PC-3 (cell line): ENCODE data around the gene SPRR2B. TPM values are rescaled to one million over a fixed set of nuclear protein-coding genes. Genes with fewer than 3 reads are reported as not detected.

Experiments
- ATAC-seq: fragments of 200-7000 bp; cut with Tn5 transposase; 2 replicates; pipeline ENCODE4 v1.9.1; 2020; ENCODE audit warnings: mild to moderate bottlenecking, moderate library complexity
- BruUV-seq: library from RNA; stranded (reverse); fragments of 400-500 nt; replicated peaks from 2 replicates; lab custom pipeline; 2021; lab: Mats Ljungman, UMichigan
- CTCF ChIA-PET: fragments of 300-600 bp; sonication (Branson Sonifier 250); formaldehyde crosslinking; loops from one replicate; lab custom pipeline; 2022; ENCODE audit warnings: antibody characterized with exemption; lab: Charles Lee
- POLR2A ChIA-PET: fragments of 300-600 bp; sonication (Branson Sonifier 250); formaldehyde crosslinking; loops from one replicate; lab custom pipeline; 2022; ENCODE audit warnings: antibody characterized with exemption; ENCODE audit not compliant: unreplicated experiment; lab: Charles Lee
- DNase-seq: peaks from one replicate; pipeline ENCODE4 v3.0.0-alpha.2; 2015
- H2AFZ ChIP-seq: fragments of 300-600 bp; sonication (generic); 2 replicates; pipeline ENCODE4 v1.6.0; 2016; ENCODE audit warnings: antibody characterized with exemption, low read length
- H3F3A ChIP-seq: fragments of 300-600 bp; sonication (generic); one replicate; pipeline ENCODE4 v1.6.0; 2017; ENCODE audit warnings: antibody characterized with exemption, low read length, control low read depth, mild to moderate bottlenecking; ENCODE audit not compliant: unreplicated experiment
- H3K27ac ChIP-seq: fragments of 300-600 bp; sonication (generic); 2 replicates; pipeline ENCODE4 v1.5.1; 2016; ENCODE audit warnings: mild to moderate bottlenecking, low read length
- H3K27me3 ChIP-seq: fragments of 300-600 bp; sonication (generic); 2 replicates; pipeline ENCODE4 v1.6.1; 2016; ENCODE audit warnings: low read length, mixed read lengths
- H3K36me3 ChIP-seq: fragments of 300-600 bp; sonication (generic); 2 replicates; pipeline ENCODE4 v1.6.1; 2016; ENCODE audit warnings: low read depth, mixed run types, low read length, mixed read lengths
- H3K4me1 ChIP-seq: fragments of 300-600 bp; sonication (generic); 2 replicates; pipeline ENCODE4 v1.5.1; 2016; ENCODE audit warnings: low read length; ENCODE audit not compliant: insufficient read depth
- H3K4me2 ChIP-seq: fragments of 300-600 bp; sonication (generic); 2 replicates; pipeline ENCODE4 v1.6.0; 2016; ENCODE audit warnings: low read length
- H3K4me3 ChIP-seq: fragments of 300-600 bp; sonication (generic); 2 replicates; pipeline ENCODE4 v1.5.1; 2016; ENCODE audit warnings: mild to moderate bottlenecking, low read length, mixed read lengths
- H3K79me2 ChIP-seq: fragments of 300-600 bp; sonication (generic); 2 replicates; pipeline ENCODE4 v1.6.1; 2017; ENCODE audit warnings: low read length, mixed read lengths
- H3K9ac ChIP-seq: fragments of 300-600 bp; sonication (generic); 2 replicates; pipeline ENCODE4 v1.6.0; 2016; ENCODE audit warnings: mild to moderate bottlenecking, low read length
- H3K9me2 ChIP-seq: fragments of 300-600 bp; sonication (generic); replicated peaks from 2 replicates; pipeline ENCODE4 v1.6.1; 2016; ENCODE audit warnings: mixed run types, low read length, mixed read lengths
- H3K9me3 ChIP-seq: fragments of 300-600 bp; sonication (generic); 2 replicates; pipeline ENCODE4 v1.6.1; 2016; ENCODE audit warnings: low read length, mixed read lengths
- H4K20me1 ChIP-seq: fragments of 300-600 bp; sonication (generic); 2 replicates; pipeline ENCODE4 v1.6.1; 2016; ENCODE audit warnings: low read length, mixed read lengths
- CTCF ChIP-seq: fragments of 300-600 bp; sonication (generic); conservative IDR thresholded peaks from 2 replicates; pipeline ENCODE4 v1.5.1; 2017; ENCODE audit warnings: antibody characterized with exemption, low read depth, mild to moderate bottlenecking, low read length
- EZH2 ChIP-seq: fragments of 300-600 bp; sonication (generic); IDR thresholded peaks from one replicate; pipeline ENCODE4 v1.6.1; 2017; ENCODE audit warnings: antibody characterized with exemption, mild to moderate bottlenecking, low read length; ENCODE audit not compliant: unreplicated experiment
- EZH2phosphoT487 ChIP-seq: fragments of 300-600 bp; sonication (generic); IDR thresholded peaks from 2 replicates; pipeline ENCODE4 v1.6.1; 2018; ENCODE audit warnings: mild to moderate bottlenecking, antibody characterized with exemption, low read length, borderline replicate concordance
- intact Hi-C: fragments of 100-400 bp; cut with micrococcal nuclease; formaldehyde crosslinking; loops from 2 replicates; pipeline ENCODE4 v1.9.0; 2023
- total RNA-seq: library from RNA; depleted of rRNA; stranded (reverse); fragments of >200 nt; gene quantifications from 2 replicates; pipeline ENCODE4 v1.2.3, GENCODE V29; 2014

The SPRR2B gene
- total RNA-seq, 1 experiment from 2014 or later: not detected

GRCh38 chr1:153070243-153070642 is 1.2 kb downstream of the SPRR2B start:
- POLR2A ChIA-PET: no interaction called here
- no peak for ATAC-seq
- Histone ChIP-seq H3K79me2 (no peaks in the 10 kb centered on the region), H3K9ac (no peak overlapping the region), H3K4me1 (no peaks in the 10 kb centered on the region), H3K27ac (no peak overlapping the region), H3K4me2 (no peak overlapping the region), H3K9me2 (no peaks in the 10 kb centered on the region), H3K27me3 (peaks cover 60% of the 10 kb centered on the region), H2AFZ (no peak overlapping the region), H3F3A (no peaks in the 10 kb centered on the region), H3K36me3 (no peaks in the 10 kb centered on the region), H4K20me1 (no peaks in the 10 kb centered on the region), H3K9me3 (no peaks in the 10 kb centered on the region), H3K4me3 (no peak overlapping the region)
- BruUV-seq: no TSS peak
- TF ChIP-seq EZH2 (no peak), EZH2phosphoT487 (no peak), CTCF (no peak)
- intact Hi-C loops: no loop called here
- DNase-seq: no peak
- CTCF ChIA-PET: no interaction called here

GRCh38 chr1:153058826-153059784 is 12.3 kb downstream of the SPRR2B start:
- H3K4me3 ChIP-seq: no peak overlapping the region
- intact Hi-C loops: no loop called here
- no peaks in the 10 kb centered on the region for H4K20me1 ChIP-seq
- ChIA-PET POLR2A (no interaction called here), CTCF (no interaction called here)
- H3K36me3 ChIP-seq: no peaks in the 10 kb centered on the region
- no peaks in the 10 kb centered on the region for H3K4me1 ChIP-seq
- no peaks in the 10 kb centered on the region for H3K79me2 ChIP-seq
- no peak for DNase-seq
- H3F3A ChIP-seq: no peaks in the 10 kb centered on the region
- ATAC-seq: no peak
- H3K4me2 ChIP-seq: no peak overlapping the region
- H3K9me3 ChIP-seq: no peaks in the 10 kb centered on the region
- H2AFZ ChIP-seq: no peak overlapping the region
- H3K9me2 ChIP-seq: no peaks in the 10 kb centered on the region
- no TSS peak for BruUV-seq
- TF ChIP-seq CTCF (no peak), EZH2phosphoT487 (no peak), EZH2 (no peak)
- H3K27me3 ChIP-seq: peaks cover 76% of the 10 kb centered on the region
- H3K27ac ChIP-seq: no peak overlapping the region
- no peak overlapping the region for H3K9ac ChIP-seq

GRCh38 chr1:153058154-153058553 is 13.3 kb downstream of the SPRR2B start:
- Histone ChIP-seq H3K9me3 (no peaks in the 10 kb centered on the region), H4K20me1 (no peaks in the 10 kb centered on the region), H3K9ac (no peak overlapping the region), H3K27me3 (peaks cover 74% of the 10 kb centered on the region), H3K4me2 (no peak overlapping the region), H3F3A (no peaks in the 10 kb centered on the region), H3K4me1 (no peaks in the 10 kb centered on the region), H3K4me3 (no peak overlapping the region), H2AFZ (no peak overlapping the region), H3K36me3 (no peaks in the 10 kb centered on the region), H3K27ac (no peak overlapping the region), H3K9me2 (no peaks in the 10 kb centered on the region), H3K79me2 (no peaks in the 10 kb centered on the region)
- intact Hi-C loops: no loop called here
- TF ChIP-seq EZH2phosphoT487: no peak
- no peak; the same call in 1 of the 2 replicates for TF ChIP-seq CTCF
- TF ChIP-seq EZH2: no peak
- CTCF ChIA-PET: no interaction called here
- no TSS peak for BruUV-seq
- POLR2A ChIA-PET: no interaction called here
- DNase-seq (peak; percentile 14), ATAC-seq (no peak)
